Renal cortex interstitium (tissue), 11 donors: ENCODE measurements around the gene PASK. TPM values are rescaled to one million over a fixed set of nuclear protein-coding genes. Genes with fewer than 3 reads are reported as not detected.

Experiments used
- DNase-seq, 11 donors: peaks; one replicate each; pipeline ENCODE4 v3.0.0-alpha.2; 2013; ENCODE audit warnings: low read depth in 9 of 11, low spot score in 4 of 11; ENCODE audit errors: extremely low read depth in 1 of 11
- polyA plus RNA-seq, 3 donors: library from polyadenylated mRNA; unstranded; fragments of 120-200 nt; gene quantifications; one replicate each; pipeline ENCODE4 v1.2.1, GENCODE V29; 2013; ENCODE audit not compliant: insufficient read length in 3 of 3

The PASK gene
- polyA plus RNA-seq, 3 donors, result 14.4 to 28.9 (median 16.2) TPM

DNA sequence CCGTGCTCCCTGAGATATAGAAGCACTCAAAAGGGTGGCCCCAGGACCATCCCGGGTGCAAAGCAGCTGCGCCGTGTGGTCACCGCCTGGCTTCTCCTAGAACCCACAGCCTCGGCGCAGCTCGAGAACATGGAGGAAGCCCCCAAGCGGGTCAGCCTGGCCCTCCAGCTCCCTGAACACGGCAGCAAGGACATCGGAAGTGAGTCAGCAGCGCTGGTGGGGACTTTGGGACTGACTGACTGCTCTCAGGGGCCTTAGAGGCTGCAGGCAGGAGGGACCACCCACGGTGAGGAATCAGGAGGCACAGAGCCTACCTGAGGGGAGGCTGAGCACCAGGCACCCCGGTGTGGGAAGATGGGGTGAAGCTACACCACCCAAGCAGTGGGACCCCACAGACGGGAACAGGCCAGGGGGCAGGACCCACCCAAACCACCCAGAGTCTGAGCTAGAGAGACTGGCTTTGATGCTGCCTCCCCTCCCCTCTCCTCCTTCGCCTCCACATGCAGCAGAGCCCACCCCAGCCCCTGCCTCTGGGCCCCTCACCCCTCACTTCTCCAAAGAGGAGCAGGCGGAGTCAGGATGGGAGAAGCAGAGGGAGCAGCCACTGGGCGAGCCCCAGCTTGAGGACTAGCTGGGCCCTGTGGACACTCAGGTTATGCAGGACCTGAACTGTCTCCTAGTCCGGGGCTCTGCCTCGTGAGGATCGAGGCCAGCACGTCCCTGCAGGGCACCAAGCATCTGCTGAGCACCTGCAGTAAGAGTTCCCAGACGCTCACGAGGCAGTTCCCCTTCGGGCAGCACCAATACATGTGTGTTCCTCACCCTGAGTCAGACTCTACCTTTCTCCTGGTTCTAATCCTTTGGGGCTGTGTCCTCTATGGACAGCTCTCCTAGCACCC is 75.9 kb downstream of the PASK start:
- DNase-seq, result no peak

- DNase-seq, result no peak
Measured at GRCh38 chr2:241072553-241073165, 76.6 kb downstream of the PASK start.

GRCh38 chr2:241072151-241072550 is 77.1 kb downstream of the PASK start:
- DNase-seq, result no peak

GRCh38 chr2:241071677-241072111 is 77.6 kb downstream of the PASK start:
- no peak for DNase-seq

DNA sequence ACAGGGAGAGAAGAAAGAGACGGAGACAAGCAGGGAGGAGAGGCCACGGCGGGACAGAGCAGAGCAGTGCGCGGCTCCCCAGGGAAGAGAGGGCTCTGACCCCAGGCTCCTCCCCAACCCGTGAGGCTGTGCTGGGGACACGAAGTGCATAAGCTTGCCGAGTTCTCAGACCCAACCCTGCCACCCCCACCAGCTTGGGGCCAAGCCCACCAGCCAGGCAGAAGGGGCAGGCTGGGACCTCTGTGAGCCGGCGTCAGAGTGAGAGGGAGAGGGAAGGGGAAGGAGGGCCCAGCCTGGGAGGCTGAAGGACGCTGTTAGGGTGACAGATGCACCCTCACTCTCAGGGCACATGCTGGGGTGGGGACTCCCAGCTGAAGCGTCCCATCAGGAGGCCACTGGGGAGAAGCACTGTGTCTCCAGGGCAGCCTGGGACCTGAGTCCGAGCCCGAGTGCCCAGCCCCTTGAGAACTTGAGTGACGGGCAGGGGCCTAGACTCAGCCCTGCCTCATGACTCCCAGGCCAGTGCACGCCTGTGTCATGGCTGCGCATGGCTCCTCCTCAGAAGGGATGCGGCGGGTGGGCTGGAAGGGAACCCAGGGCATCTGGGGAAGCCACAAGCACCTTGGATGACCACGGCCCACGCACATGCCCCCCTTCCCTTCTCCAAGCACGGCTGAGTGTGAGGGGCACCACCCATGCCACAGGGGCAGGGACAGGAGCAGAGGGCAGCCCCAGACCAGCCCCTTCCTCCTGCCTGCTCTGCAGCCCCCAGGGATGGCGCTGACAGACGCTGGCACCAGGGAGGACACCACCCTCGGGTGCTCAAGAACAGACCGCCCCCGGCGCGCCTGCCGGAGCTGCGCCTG is 78.2 kb downstream of the PASK start:
- DNase-seq, result no peak

- no peak for DNase-seq
Measured at GRCh38 chr2:241070361-241070760, 78.9 kb downstream of the PASK start.

DNA sequence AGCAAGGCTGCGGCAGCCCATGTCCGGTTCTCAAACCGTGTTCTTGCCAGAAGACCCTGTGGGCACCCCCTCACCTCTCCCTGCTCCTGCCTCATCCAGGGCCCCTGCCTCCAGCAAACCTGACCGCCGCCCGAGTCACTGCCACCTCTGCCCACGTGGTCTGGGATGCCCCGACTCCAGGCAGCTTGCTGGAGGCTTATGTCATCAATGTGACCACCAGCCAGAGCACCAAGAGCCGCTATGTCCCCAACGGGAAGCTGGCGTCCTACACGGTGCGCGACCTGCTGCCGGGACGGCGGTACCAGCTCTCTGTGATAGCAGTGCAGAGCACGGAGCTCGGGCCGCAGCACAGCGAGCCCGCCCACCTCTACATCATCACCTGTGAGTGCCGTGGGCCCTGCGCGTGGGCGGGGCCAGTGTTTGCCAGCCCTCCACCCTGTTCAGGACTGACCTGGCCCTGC is 79.4 kb downstream of the PASK start:
- DNase-seq, result no peak

DNA sequence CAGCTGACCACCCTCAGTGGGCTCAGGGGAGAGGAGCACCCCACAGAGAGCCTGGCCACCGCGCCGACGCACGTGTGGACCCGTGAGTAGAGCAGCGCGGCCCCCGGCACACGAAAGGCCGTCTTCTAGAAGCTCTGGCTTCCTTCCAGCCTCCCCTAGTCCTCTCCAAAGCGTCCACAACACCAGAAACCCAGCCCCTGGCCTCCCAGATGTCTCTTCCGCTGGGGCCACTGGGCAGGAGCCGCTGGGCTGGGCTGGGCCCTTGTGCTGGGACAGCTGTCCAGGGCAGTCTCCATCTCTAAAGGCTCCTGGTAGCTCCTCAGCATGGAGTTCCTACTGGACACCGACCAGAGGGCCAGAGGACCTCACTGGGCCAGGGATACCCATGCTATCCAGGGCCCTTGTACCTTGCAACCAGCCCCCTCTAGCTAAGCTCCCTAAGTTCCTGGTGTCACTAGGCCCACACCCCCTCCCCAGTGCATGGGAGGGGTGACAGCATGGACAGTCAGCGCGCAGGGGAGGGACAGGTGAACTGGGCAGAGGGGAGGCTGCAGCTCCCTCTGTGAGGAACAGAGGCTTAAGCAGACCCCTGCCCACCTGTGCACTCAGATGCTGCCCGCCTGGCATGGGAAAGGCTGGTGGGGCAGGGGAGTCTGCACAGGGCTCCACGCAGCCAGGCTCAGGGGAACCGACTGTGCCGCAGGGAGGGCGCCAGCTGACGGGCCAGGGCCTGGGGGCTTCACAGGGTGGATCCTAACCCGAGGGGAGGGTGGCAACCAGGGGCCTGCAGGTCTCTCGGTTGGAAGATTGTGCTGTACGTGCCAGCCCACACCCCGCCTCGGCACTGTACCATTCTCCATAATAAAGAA is 80.1 kb downstream of the PASK start:
- DNase-seq, result no peak

DNA sequence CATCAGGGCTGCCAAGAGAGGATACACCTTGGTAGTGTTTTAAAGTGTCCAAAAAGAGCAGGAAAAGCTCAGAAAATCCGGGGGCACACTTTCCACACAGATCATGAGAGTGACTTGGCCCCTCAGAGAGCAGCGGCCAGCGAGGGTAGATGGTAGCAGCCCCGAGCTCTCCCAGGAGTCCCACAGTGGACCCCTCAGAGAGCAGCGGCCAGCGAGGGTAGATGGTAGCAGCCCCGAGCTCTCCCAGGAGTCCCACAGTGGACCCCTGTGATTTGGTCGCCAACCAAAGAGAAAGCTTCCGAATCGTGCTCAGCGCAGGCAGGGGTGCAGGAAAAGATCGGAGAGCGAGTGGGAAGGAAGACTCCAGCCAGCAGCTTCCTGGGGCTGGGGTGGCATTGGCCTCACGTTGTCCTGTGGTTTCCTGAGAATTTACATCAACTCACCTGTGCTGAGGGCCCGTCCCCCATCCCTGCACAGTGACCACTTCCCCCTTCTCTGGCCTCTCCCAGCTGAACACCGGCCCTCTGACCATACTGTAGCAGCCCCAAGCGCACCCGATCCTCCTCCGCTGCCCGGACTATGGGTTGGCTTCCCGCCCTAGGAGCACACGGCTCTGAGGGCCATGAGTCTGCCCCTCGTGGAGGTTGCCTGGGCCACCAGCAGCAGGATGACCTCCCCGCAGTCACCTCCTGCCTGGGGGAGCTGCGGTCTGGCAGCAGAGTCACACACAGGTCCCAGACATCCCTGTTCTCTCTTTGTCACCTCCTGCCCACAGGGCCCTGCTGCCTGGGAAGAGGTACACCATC is 80.9 kb downstream of the PASK start:
- no peak for DNase-seq

DNA sequence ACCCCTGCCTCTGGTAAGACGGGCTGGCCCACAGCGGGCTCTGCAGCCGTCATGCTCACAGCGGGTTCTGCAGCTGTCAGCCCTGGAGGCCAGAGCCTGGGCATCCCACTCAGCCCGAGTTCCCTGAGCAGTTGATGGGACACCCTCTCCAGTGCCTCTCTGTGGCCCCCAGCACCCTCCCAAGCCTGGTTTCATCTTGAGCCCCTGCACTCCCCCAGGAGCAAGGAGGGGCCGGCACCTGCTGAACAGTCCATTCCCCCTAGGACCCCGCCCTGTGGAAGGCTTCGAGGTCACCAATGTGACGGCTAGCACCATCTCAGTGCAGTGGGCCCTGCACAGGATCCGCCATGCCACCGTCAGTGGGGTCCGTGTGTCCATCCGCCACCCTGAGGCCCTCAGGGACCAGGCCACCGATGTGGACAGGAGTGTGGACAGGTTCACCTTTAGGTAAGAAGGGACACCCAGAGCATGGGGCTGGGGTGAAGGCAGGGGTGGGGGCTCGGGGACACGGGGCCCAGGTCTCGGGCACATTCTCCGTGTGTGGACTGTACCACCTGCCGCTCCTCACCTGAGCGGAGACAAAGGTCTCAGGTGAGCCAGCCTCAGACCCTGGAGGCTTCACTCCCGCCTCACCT is 81.7 kb downstream of the PASK start:
- DNase-seq, result no peak

DNA sequence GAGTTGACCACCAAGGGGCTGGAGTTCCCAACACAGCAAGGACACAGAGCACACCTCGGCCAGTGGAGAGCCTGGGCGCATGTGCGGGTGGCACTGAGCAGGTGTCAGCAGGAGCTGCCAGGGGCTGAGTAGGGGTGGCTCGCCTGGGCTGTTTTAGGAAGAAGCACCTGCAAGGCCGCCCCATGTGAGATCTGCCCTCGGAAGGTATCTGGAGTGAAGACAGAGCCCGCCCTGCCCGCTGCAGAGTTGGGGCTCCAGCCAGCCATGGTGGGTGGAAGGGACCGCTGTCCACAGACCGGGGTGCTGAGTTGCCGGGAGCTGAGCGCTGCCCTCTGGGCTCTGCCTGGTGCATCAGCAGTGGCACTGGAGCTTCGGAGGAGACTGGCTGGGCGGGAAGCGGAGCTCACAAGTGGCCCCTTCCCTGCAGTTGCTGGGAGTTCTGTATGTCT is 82.4 kb downstream of the PASK start:
- DNase-seq, result peak in 3 of 11 donors; percentile 15 to 26 (median 18)

GRCh38 chr2:241066171-241066892 is 82.9 kb downstream of the PASK start:
- DNase-seq, result no peak

DNA sequence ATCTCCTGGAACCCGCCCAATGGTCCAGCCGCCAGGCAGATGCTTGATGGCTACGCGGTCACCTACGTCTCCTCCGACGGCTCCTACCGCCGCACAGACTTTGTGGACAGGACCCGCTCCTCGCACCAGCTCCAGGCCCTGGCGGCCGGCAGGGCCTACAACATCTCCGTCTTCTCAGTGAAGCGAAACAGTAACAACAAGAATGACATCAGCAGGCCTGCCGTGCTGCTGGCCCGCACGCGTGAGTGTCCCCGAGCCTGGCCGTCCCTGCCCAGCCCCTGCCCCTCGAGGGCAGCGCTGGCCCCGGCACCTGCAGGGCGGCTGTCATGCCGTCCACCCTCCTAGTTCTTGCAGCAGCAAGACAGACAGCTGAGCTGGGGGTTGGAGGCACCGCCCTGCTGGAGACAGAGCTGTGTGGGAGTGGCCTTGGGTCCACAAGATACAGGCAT is 83.9 kb downstream of the PASK start:
- peak in 3 of 11 donors; percentile 11 to 41 (median 15) for DNase-seq

DNA sequence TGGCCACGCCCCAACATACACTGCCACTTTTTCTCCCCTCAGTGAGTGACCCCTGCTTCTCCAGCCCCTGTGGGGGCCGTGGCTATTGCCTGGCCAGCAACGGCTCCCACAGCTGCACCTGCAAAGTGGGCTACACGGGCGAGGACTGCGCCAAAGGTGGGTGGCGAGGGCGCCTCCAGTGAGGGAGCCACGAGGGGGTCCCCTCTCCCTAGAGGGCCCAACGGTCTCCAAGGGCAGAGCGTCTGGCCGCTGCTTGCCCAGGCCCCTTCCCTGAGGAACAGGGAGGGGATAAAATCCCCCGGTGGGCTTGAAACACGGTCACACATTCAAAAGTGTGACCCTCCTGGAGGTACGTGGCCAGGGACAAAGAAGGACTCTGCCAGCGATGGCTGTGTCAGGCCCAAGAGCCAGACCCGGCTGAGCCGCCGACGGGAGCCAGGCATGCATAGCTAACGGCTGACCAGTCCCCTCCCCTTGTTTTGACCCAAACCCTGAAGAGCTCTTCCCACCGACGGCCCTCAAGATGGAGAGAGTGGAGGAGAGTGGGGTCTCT is 84.4 kb downstream of the PASK start:
- no peak for DNase-seq

DNA sequence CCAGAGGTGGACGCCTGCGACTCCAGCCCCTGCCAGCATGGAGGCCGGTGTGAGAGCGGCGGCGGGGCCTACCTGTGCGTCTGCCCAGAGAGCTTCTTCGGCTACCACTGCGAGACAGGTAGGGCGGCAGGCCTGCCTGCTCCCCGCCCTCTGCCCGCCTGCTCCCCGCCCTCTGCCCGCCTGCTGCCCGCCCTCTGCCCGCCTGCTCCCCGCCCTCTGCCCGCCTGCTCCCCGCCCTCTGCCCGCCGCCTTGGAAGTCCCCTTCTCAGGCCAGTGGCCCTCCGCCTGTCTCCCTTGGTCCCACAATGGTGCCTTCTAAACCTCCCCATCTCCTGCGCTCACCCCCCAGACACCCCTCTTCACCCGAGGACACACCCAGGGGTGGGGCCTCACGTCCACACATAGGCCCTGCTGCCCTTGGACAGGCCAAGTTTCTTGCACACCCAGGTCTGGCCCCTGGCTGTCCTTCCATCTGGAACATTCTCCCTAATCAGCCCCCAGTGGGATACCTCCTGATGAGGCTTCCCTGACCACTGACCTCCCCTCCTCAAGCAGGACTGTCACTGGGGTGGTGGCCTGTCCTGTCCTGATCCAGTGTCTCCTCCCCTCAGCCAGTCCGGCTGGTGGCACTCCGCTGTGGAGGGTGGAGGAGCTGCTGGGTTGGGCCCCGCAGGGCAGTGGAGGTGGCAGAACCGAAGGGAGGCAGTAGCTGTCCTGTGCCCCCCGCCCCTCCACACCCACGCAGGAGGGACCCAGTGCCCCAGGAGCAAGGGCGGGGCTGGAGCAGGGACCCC is 85.1 kb downstream of the PASK start:
- DNase-seq, result peak in 1 of 11 donors; percentile 4
